H9 (cell line): Measurements from ENCODE around the gene GPR108. TPM values are rescaled to one million over a fixed set of nuclear protein-coding genes. Genes with fewer than 3 reads are reported as not detected.

Experiments used
- DNase-seq: peaks from one replicate; pipeline ENCODE4 v3.0.0-alpha.2; 2017
- H2AFZ ChIP-seq: one replicate; pipeline ENCODE4 v1.6.1; 2013; ENCODE audit warnings: mild to moderate bottlenecking, low read length, control low read depth, moderate library complexity
- H2AK5ac ChIP-seq: 2 replicates; pipeline ENCODE4 v1.6.1; 2013; ENCODE audit warnings: low read length, control low read depth, mixed read lengths; ENCODE audit not compliant: insufficient read length
- H2BK120ac ChIP-seq: one replicate; pipeline ENCODE4 v1.6.1; 2013; ENCODE audit warnings: low read depth, mild to moderate bottlenecking, low read length, control low read depth, inconsistent platforms; ENCODE audit not compliant: poor library complexity, severe bottlenecking
- H2BK12ac ChIP-seq: 2 replicates; pipeline ENCODE4 v1.6.1; 2013; ENCODE audit warnings: low read length, control low read depth, mixed read lengths, low read depth; ENCODE audit not compliant: insufficient read length
- H2BK15ac ChIP-seq: 2 replicates; pipeline ENCODE4 v1.6.1; 2013; ENCODE audit warnings: low read depth, low read length, control low read depth
- H2BK20ac ChIP-seq: one replicate; pipeline ENCODE4 v1.6.1; 2013; ENCODE audit warnings: low read depth, mild to moderate bottlenecking, low read length, control low read depth, inconsistent platforms; ENCODE audit not compliant: poor library complexity, severe bottlenecking
- H2BK5ac ChIP-seq: 2 replicates; pipeline ENCODE4 v1.6.1; 2013; ENCODE audit warnings: low read length, control low read depth, mixed read lengths; ENCODE audit not compliant: insufficient read length
- H3K14ac ChIP-seq: 2 replicates; pipeline ENCODE4 v1.6.1; 2013; ENCODE audit warnings: low read length, control low read depth; ENCODE audit not compliant: insufficient read depth
- H3K18ac ChIP-seq: 2 replicates; pipeline ENCODE4 v1.6.1; 2013; ENCODE audit warnings: low read depth, mild to moderate bottlenecking, mixed read lengths, low read length, control low read depth; ENCODE audit not compliant: insufficient read length
- H3K23ac ChIP-seq: 2 replicates; pipeline ENCODE4 v1.6.1; 2013; ENCODE audit warnings: low read length, control low read depth, mixed read lengths, low read depth; ENCODE audit not compliant: insufficient read length
- H3K23me2 ChIP-seq: 2 replicates; pipeline ENCODE4 v1.6.1; 2013; ENCODE audit warnings: low read depth, mild to moderate bottlenecking, mixed read lengths, low read length, control low read depth; ENCODE audit not compliant: insufficient read length, poor library complexity, severe bottlenecking
- H3K27ac ChIP-seq: 2 replicates; pipeline ENCODE4 v1.5.1; 2013; ENCODE audit warnings: low read length, control low read depth, mixed read lengths, low read depth; ENCODE audit not compliant: insufficient read length
- H3K27me3 ChIP-seq: 2 replicates; pipeline ENCODE4 v1.6.1; 2013; ENCODE audit warnings: low read length, control low read depth, inconsistent platforms; ENCODE audit not compliant: insufficient read depth
- H3K4ac ChIP-seq: 2 replicates; pipeline ENCODE4 v1.6.1; 2013; ENCODE audit warnings: low read depth, mild to moderate bottlenecking, control low read depth, inconsistent platforms, low read length, moderate library complexity
- H3K4me1 ChIP-seq: 2 replicates; pipeline ENCODE4 v1.6.1; 2013; ENCODE audit warnings: low read length, control low read depth, inconsistent platforms; ENCODE audit not compliant: insufficient read depth
- H3K4me2 ChIP-seq: 2 replicates; pipeline ENCODE4 v1.6.1; 2013; ENCODE audit warnings: low read length, control low read depth, mixed read lengths; ENCODE audit not compliant: insufficient read length, insufficient read depth
- H3K56ac ChIP-seq: 2 replicates; pipeline ENCODE4 v1.6.1; 2013; ENCODE audit warnings: low read depth, mild to moderate bottlenecking, mixed read lengths, low read length, control low read depth; ENCODE audit not compliant: insufficient read length
- H3K79me1 ChIP-seq: 2 replicates; pipeline ENCODE4 v1.6.1; 2013; ENCODE audit warnings: low read depth, mild to moderate bottlenecking, moderate library complexity, low read length, control low read depth, inconsistent platforms; ENCODE audit not compliant: insufficient read depth, poor library complexity, severe bottlenecking
- H3K79me2 ChIP-seq: 2 replicates; pipeline ENCODE4 v1.6.1; 2013; ENCODE audit warnings: low read length, control low read depth, inconsistent platforms; ENCODE audit not compliant: insufficient read depth
- H3K9ac ChIP-seq: 2 replicates; pipeline ENCODE4 v1.6.1; 2013; ENCODE audit warnings: low read length, control low read depth, mixed read lengths; ENCODE audit not compliant: insufficient read length; ENCODE audit errors: extremely low read depth
- H3K9me3 ChIP-seq: one replicate; pipeline ENCODE4 v1.6.1; 2013; ENCODE audit warnings: low read depth, low read length, inconsistent platforms; ENCODE audit not compliant: control insufficient read depth
- H3T11ph ChIP-seq: one replicate; pipeline ENCODE4 v1.6.1; 2013; ENCODE audit warnings: mild to moderate bottlenecking, low read length, control low read depth, inconsistent platforms
- H4K20me1 ChIP-seq: one replicate; pipeline ENCODE4 v1.6.1; 2013; ENCODE audit not compliant: control insufficient read depth, insufficient read length, insufficient read depth
- H4K5ac ChIP-seq: 2 replicates; pipeline ENCODE4 v1.6.1; 2013; ENCODE audit warnings: low read depth, mild to moderate bottlenecking, mixed read lengths, low read length, control low read depth; ENCODE audit not compliant: insufficient read length
- H4K8ac ChIP-seq: replicated peaks from 2 replicates; pipeline ENCODE4 v1.6.1; 2013; ENCODE audit warnings: low read length, control low read depth, mixed read lengths, low read depth; ENCODE audit not compliant: insufficient read length
- H4K91ac ChIP-seq: 2 replicates; pipeline ENCODE4 v1.6.1; 2013; ENCODE audit warnings: low read depth, mild to moderate bottlenecking, moderate library complexity, mixed read lengths, low read length, control low read depth; ENCODE audit not compliant: insufficient read length
- H3K27ac Mint-ChIP-seq, 3 experiments: 2 replicates in 2 of 3; 3 replicates in 1 of 3; pipeline ENCODE4 v1.8.0; 2020 to 2021; ENCODE audit warnings: mixed read lengths in 3 of 3, mild to moderate bottlenecking in 1 of 3, moderate library complexity in 1 of 3
- H3K27me3 Mint-ChIP-seq: 2 replicates; pipeline ENCODE4 v1.8.0; 2021; ENCODE audit warnings: low read depth, mild to moderate bottlenecking, moderate library complexity, mixed read lengths
- H3K36me3 Mint-ChIP-seq, 3 experiments: 2 replicates in 2 of 3; 3 replicates in 1 of 3; pipeline ENCODE4 v1.8.0; 2020 to 2021; ENCODE audit warnings: low read depth in 3 of 3, mixed read lengths in 3 of 3; ENCODE audit not compliant: insufficient read depth in 1 of 3
- H3K4me1 Mint-ChIP-seq, 2 experiments: 2 replicates each; pipeline ENCODE4 v1.8.0; 2020; ENCODE audit warnings: mixed read lengths in 2 of 2
- H3K4me3 Mint-ChIP-seq, 2 experiments: 2 replicates in 1 of 2; 3 replicates in 1 of 2; pipeline ENCODE4 v1.8.0; 2020 to 2021; ENCODE audit warnings: mild to moderate bottlenecking in 2 of 2, mixed read lengths in 2 of 2, moderate library complexity in 1 of 2
- H3K9me3 Mint-ChIP-seq, 2 experiments: 2 replicates in 1 of 2; 3 replicates in 1 of 2; pipeline ENCODE4 v1.8.0; 2020; ENCODE audit warnings: mild to moderate bottlenecking in 2 of 2, mixed read lengths in 2 of 2, moderate library complexity in 1 of 2
- CTCF ChIP-seq: fragments of 200-600 bp; sonication (generic); conservative IDR thresholded peaks from 3 replicates; pipeline ENCODE4 v1.8.0; 2021; ENCODE audit warnings: antibody characterized with exemption, mild to moderate bottlenecking
- WGBS: extraction: QIAGEN DNeasy Blood & Tissue Kit; methylation state at CpG from one replicate; pipeline ENCODE4 v1.1.7; 2013; ENCODE audit warnings: missing lambda C conversion rate, low lambda C conversion rate, mixed read lengths; ENCODE audit not compliant: insufficient read length; ENCODE audit errors: extremely low coverage; 5-methylcytosine and 5-hydroxymethylcytosine counted together
- total RNA-seq: library from RNA; stranded (reverse); gene quantifications from 2 replicates; pipeline ENCODE4 v1.2.1, GENCODE V29; 2021

The GPR108 gene
- total RNA-seq, 1 experiment from 2014 or later: 38.2 TPM

- no peak overlapping the region for H2BK15ac ChIP-seq
- no peak overlapping the region for H2BK20ac ChIP-seq
- H3K4me1 ChIP-seq: no peaks in the 10 kb centered on the region
- peaks cover 1 to 10% of the 10 kb centered on the region in 2 experiments for H3K9me3 Mint-ChIP-seq
- H4K91ac ChIP-seq: no peak overlapping the region
- H3K36me3 Mint-ChIP-seq: no peaks in the 10 kb centered on the region; a peak in 1 of 7 replicates
- H2BK12ac ChIP-seq: no peak overlapping the region
- DNase-seq: no peak
- H3K27me3 ChIP-seq: no peaks in the 10 kb centered on the region; the same call in 1 of the 2 replicates
- no peak overlapping the region for H3T11ph ChIP-seq
- H3K9ac ChIP-seq: no peak overlapping the region
- H3K4ac ChIP-seq: no peak overlapping the region
- no peak overlapping the region for H3K14ac ChIP-seq
- no CpG with 5 or more reads among the region's 16 CpGs for WGBS
- H3K4me3 Mint-ChIP-seq: no peak overlapping the region
- no peak overlapping the region for H4K8ac ChIP-seq
- no peak overlapping the region for H2AK5ac ChIP-seq
- H2BK5ac ChIP-seq: no peak overlapping the region
- H2AFZ ChIP-seq: no peak overlapping the region
- no peak overlapping the region for H2BK120ac ChIP-seq
- H3K27me3 Mint-ChIP-seq: peaks cover 44% of the 10 kb centered on the region
- H3K4me2 ChIP-seq: no peak overlapping the region
- no peaks in the 10 kb centered on the region for H3K79me2 ChIP-seq
- TF ChIP-seq CTCF: no peak
- no peak overlapping the region for H3K23ac ChIP-seq
- H3K56ac ChIP-seq: no peak overlapping the region
- H3K27ac Mint-ChIP-seq: no peak overlapping the region
- no peaks in the 10 kb centered on the region for H3K9me3 ChIP-seq
- H3K27ac ChIP-seq: no peak overlapping the region
- H4K20me1 ChIP-seq: no peaks in the 10 kb centered on the region
- no peak overlapping the region for H3K18ac ChIP-seq
- H4K5ac ChIP-seq: no peak overlapping the region
- no peaks in the 10 kb centered on the region for H3K79me1 ChIP-seq
- H3K23me2 ChIP-seq: no peaks in the 10 kb centered on the region
- H3K4me1 Mint-ChIP-seq: peaks cover 14 to 26% of the 10 kb centered on the region in 2 experiments
Measured at GRCh38 chr19:6707658-6708018, 29.7 kb downstream of the GPR108 start.
